K562 (cell line): ENCODE data around the gene FTSJ1. TPM values are rescaled to one million over a fixed set of nuclear protein-coding genes. Genes with fewer than 3 reads are reported as not detected.

Experiments
- CCAR2 ChIP-seq: fragments of 200-400 bp; formaldehyde crosslinking; IDR thresholded peaks from 2 replicates; pipeline ENCODE4 v1.6.1; 2017; ENCODE audit warnings: mild to moderate bottlenecking, low read depth, low read length
- CHD2 ChIP-seq: IDR thresholded peaks from 2 replicates; pipeline ENCODE4 v1.6.1; 2011; ENCODE audit warnings: low read depth, low read length
- CTCFL ChIP-seq: IDR thresholded peaks from 2 replicates; pipeline ENCODE4 v1.6.1; 2011; ENCODE audit warnings: borderline replicate concordance, low read depth, mild to moderate bottlenecking, moderate library complexity, low read length; ENCODE audit not compliant: insufficient read depth, poor library complexity, severe bottlenecking
- GTF2B ChIP-seq: IDR thresholded peaks from 2 replicates; pipeline ENCODE4 v1.6.1; 2011; ENCODE audit not compliant: insufficient read length; ENCODE audit errors: extremely low read depth
- HDAC6 ChIP-seq: IDR thresholded peaks from 2 replicates; pipeline ENCODE4 v1.6.1; 2012; ENCODE audit warnings: low read depth, mild to moderate bottlenecking, control low read depth, inconsistent platforms, low read length, moderate library complexity
- NEUROD1 ChIP-seq: fragments of 150-350 bp; IDR thresholded peaks from 2 replicates; pipeline ENCODE4 v1.6.1; 2014; ENCODE audit warnings: borderline replicate concordance, low read length, low read depth; ENCODE audit not compliant: partially characterized antibody
- PHF20 ChIP-seq: fragments of 450-650 bp; IDR thresholded peaks from 2 replicates; pipeline ENCODE4 v1.6.1; 2018; ENCODE audit not compliant: partially characterized antibody
- POLR2H ChIP-seq: IDR thresholded peaks from 2 replicates; pipeline ENCODE4 v1.6.1; 2016; ENCODE audit warnings: missing genetic modification characterization, low read depth, mild to moderate bottlenecking, control low read depth, missing compliant biosample characterization, moderate library complexity
- RBM15 ChIP-seq: fragments of 200-400 bp; formaldehyde crosslinking; IDR thresholded peaks from 2 replicates; pipeline ENCODE4 v1.6.1; 2018; ENCODE audit warnings: mild to moderate bottlenecking, low read length, moderate library complexity; ENCODE audit not compliant: insufficient read depth
- REST ChIP-seq, 2 experiments: fragments of 450-650 bp; formaldehyde crosslinking in 1 of 2; IDR thresholded peaks; 2 replicates each; pipeline versions ENCODE4 v1.4.0 to v1.6.1; 2014 to 2020; ENCODE audit warnings: mild to moderate bottlenecking in 2 of 2, borderline replicate concordance in 1 of 2, low read depth in 1 of 2
- WHSC1 ChIP-seq: IDR thresholded peaks from one replicate; pipeline ENCODE4 v1.6.1; 2012; ENCODE audit warnings: low read length, control low read depth, inconsistent platforms
- ZNF184 ChIP-seq: sonication (generic); formaldehyde crosslinking; IDR thresholded peaks from 2 replicates; pipeline ENCODE4 v1.5.0; 2020; ENCODE audit warnings: missing genetic modification reagents
- ZNF511 ChIP-seq: sonication (generic); formaldehyde crosslinking; IDR thresholded peaks from 2 replicates; pipeline ENCODE4 v1.8.0; 2022; ENCODE audit warnings: mild to moderate bottlenecking, missing genetic modification reagents
- ZNF75A ChIP-seq: fragments of 450-650 bp; formaldehyde crosslinking; IDR thresholded peaks from 2 replicates; pipeline ENCODE4 v1.4.0; 2020; ENCODE audit warnings: mild to moderate bottlenecking
- polyA plus RNA-seq, 8 experiments: library from polyadenylated mRNA; depleted of rRNA in 4 of 8; stranded (reverse) in 5 of 8; unstranded in 3 of 8; fragments of >200 nt; fragmentation: Nextera tagmentation in 2 of 8; fragmentation: Illumina TruSeq in 1 of 8; extraction: Ambion mirVana in 2 of 8; extraction: Trizol in 1 of 8; gene quantifications; 2 replicates each; pipeline versions ENCODE4 v1.2.1 to v1.2.3, GENCODE V29; 2011 to 2014; ENCODE audit warnings: inconsistent platforms in 1 of 8, missing spikeins in 1 of 8
- total RNA-seq, 7 experiments: library from RNA; depleted of rRNA in 6 of 7; stranded (reverse); fragments of >200 nt in 6 of 7; fragmentation: Illumina TruSeq in 2 of 7; extraction: Trizol in 2 of 7; gene quantifications; 2 replicates each; pipeline versions ENCODE4 v1.2.1 to v1.2.3, GENCODE V29; 2011 to 2021; ENCODE audit warnings: low replicate concordance in 1 of 7

FTSJ1 gene
- total and polyA plus RNA-seq, 9 of the 15 experiments (the other 6 are each of a cell fraction or from before 2014, with no cell fraction given) = 12.2 to 95.6 (median 71.6) TPM

GRCh38 chrX:48487362-48487798, 11.4 kb downstream of the FTSJ1 start (continued):
- TF ChIP-seq CCAR2 (no peak), REST (IDR thresholded peaks at IDR 0.05; ENCODE audit: borderline replicate concordance) (no peak), REST (CRISPR knock-in tag; IDR thresholded peaks at IDR 0.05; ENCODE audit: low read depth) (no peak), CTCFL (no peak), ZNF511 (CRISPR knock-in tag) (no peak), WHSC1 (no peak), ZNF75A (CRISPR knock-in tag) (no peak), GTF2B (no peak), POLR2H (tag) (no peak), RBM15 (no peak), NEUROD1 (no peak), HDAC6 (no peak), ZNF184 (CRISPR knock-in tag) (no peak), CHD2 (no peak), PHF20 (no peak)
